B cell (primary cell): ENCODE data around the gene UPB1. TPM values are rescaled to one million over a fixed set of nuclear protein-coding genes. Genes with fewer than 3 reads are reported as not detected.
A peak's percentile ranks its signal among the peaks of the same experiment; 100 is the strongest.

Experiments
- ATAC-seq: fragments of 200-7000 bp; cut with Tn5 transposase; one replicate; pipeline ENCODE4 v1.10.0; 2021; ENCODE audit warnings: low read depth, mild to moderate bottlenecking, moderate number of reproducible peaks, moderate library complexity
- CTCF ChIA-PET: fragments of 350-600 bp; sonication (Branson Sonifier 250); formaldehyde crosslinking; loops from one replicate; lab custom pipeline; 2021; ENCODE audit warnings: antibody characterized with exemption, inconsistent platforms; lab: Charles Lee
- POLR2A ChIA-PET: fragments of 350-600 bp; sonication (Branson Sonifier 250); formaldehyde crosslinking; loops from one replicate; lab custom pipeline; 2021; ENCODE audit warnings: antibody characterized with exemption; lab: Charles Lee
- DNase-seq: peaks from one replicate; pipeline ENCODE4 v3.0.0; 2013
- H2AFZ ChIP-seq: 2 replicates; pipeline ENCODE4 v1.6.1; 2012; ENCODE audit warnings: mild to moderate bottlenecking, low read depth, low read length; ENCODE audit not compliant: insufficient read depth, poor library complexity, severe bottlenecking
- H3K27ac ChIP-seq, 2 donors: 1 replicate in 1 of 2; 2 replicates in 1 of 2; pipeline ENCODE4 v1.5.1; 2012 to 2013; ENCODE audit warnings: low read length in 2 of 2, mild to moderate bottlenecking in 2 of 2, moderate library complexity in 1 of 2
- H3K27me3 ChIP-seq, 4 experiments: fragments of 200-600 bp in 1 of 4; sonication (generic) in 1 of 4; replicated peaks in 1 of 4; 1 replicate in 2 of 4; 2 replicates in 2 of 4; pipeline versions ENCODE4 v1.6.1 to v1.7.0; 2013 to 2016; ENCODE audit warnings: low read length in 3 of 4, mild to moderate bottlenecking in 2 of 4, mixed read lengths in 1 of 4, moderate library complexity in 1 of 4; ENCODE audit not compliant: insufficient read depth in 4 of 4, control insufficient read depth in 3 of 4; ENCODE audit errors: control extremely low read depth in 1 of 4
- H3K36me3 ChIP-seq, 2 experiments: replicated peaks in 1 of 2; 1 replicate in 1 of 2; 2 replicates in 1 of 2; pipeline versions ENCODE4 v1.6.1 to v1.7.1; 2013; ENCODE audit warnings: low read length in 1 of 2; ENCODE audit not compliant: insufficient read depth in 2 of 2, control insufficient read depth in 1 of 2; ENCODE audit errors: control extremely low read depth in 1 of 2, extremely low read depth in 1 of 2
- H3K4me1 ChIP-seq, 2 donors: fragments of 200-600 bp in 1 of 2; sonication (generic) in 1 of 2; 1 replicate in 1 of 2; 2 replicates in 1 of 2; pipeline versions ENCODE4 v1.5.1 to v1.6.1; 2013 to 2017; ENCODE audit warnings: low read length in 2 of 2; ENCODE audit not compliant: control insufficient read depth in 2 of 2, insufficient read depth in 2 of 2
- H3K4me2 ChIP-seq: replicated peaks from 2 replicates; pipeline ENCODE3; 2012; ENCODE audit warnings: mild to moderate bottlenecking, low read depth, low read length; ENCODE audit not compliant: poor library complexity, severe bottlenecking
- H3K4me3 ChIP-seq, 5 experiments: fragments of 200-600 bp in 1 of 5; sonication (generic) in 1 of 5; 1 replicate in 3 of 5; 2 replicates in 2 of 5; pipeline versions ENCODE4 v1.5.1 to v1.7.0; 2011 to 2016; ENCODE audit warnings: low read length in 4 of 5, mild to moderate bottlenecking in 4 of 5, low read depth in 2 of 5, control low read depth in 1 of 5, moderate library complexity in 1 of 5; ENCODE audit not compliant: insufficient read depth in 1 of 5; ENCODE audit errors: control extremely low read depth in 1 of 5, extremely low read depth in 1 of 5
- H3K79me2 ChIP-seq: fragments of 200-600 bp; sonication (generic); one replicate; pipeline ENCODE4 v1.6.0; 2016; ENCODE audit warnings: low read length; ENCODE audit not compliant: control insufficient read depth, insufficient read depth
- H3K9ac ChIP-seq: fragments of 200-600 bp; sonication (generic); 2 replicates; pipeline ENCODE4 v1.6.1; 2017; ENCODE audit warnings: mild to moderate bottlenecking, low read length, moderate library complexity
- H3K9me3 ChIP-seq, 3 donors: one replicate each; pipeline versions ENCODE4 v1.6.1 to v1.7.1; 2013; ENCODE audit warnings: low read length in 2 of 3; ENCODE audit not compliant: control insufficient read depth in 2 of 3, insufficient read depth in 1 of 3; ENCODE audit errors: control extremely low read depth in 1 of 3
- H4K20me1 ChIP-seq: 2 replicates; pipeline ENCODE4 v1.6.0; 2012; ENCODE audit warnings: mild to moderate bottlenecking, low read length; ENCODE audit not compliant: insufficient read depth, control insufficient read depth, poor library complexity, severe bottlenecking
- H3K27ac Mint-ChIP-seq: one replicate; pipeline ENCODE4 v1.8.0; 2021; ENCODE audit warnings: mixed read lengths
- H3K27me3 Mint-ChIP-seq: one replicate; pipeline ENCODE4 v1.8.0; 2021; ENCODE audit warnings: mixed read lengths
- H3K4me1 Mint-ChIP-seq: one replicate; pipeline ENCODE4 v1.8.0; 2021; ENCODE audit warnings: mixed read lengths
- H3K4me3 Mint-ChIP-seq: one replicate; pipeline ENCODE4 v1.8.0; 2021; ENCODE audit warnings: mixed read lengths
- H3K9me3 Mint-ChIP-seq: one replicate; pipeline ENCODE4 v1.8.0; 2022; ENCODE audit warnings: mixed read lengths; ENCODE audit not compliant: insufficient read depth
- EZH2 ChIP-seq: IDR thresholded peaks from 2 replicates; pipeline ENCODE4 v1.6.1; 2012; ENCODE audit warnings: borderline replicate concordance, low read depth, mild to moderate bottlenecking, moderate library complexity, low read length; ENCODE audit not compliant: insufficient read depth, poor library complexity, severe bottlenecking
- WGBS: methylation state at CpG from one replicate; pipeline ENCODE4 v1.1.5; 2013; ENCODE audit warnings: missing lambda C conversion rate; ENCODE audit not compliant: insufficient coverage; 5-methylcytosine and 5-hydroxymethylcytosine counted together
- intact Hi-C: fragments of 100-400 bp; cut with micrococcal nuclease; formaldehyde crosslinking; loops from one replicate; pipeline ENCODE4 v1.10.0; 2022
- polyA plus RNA-seq: library from polyadenylated mRNA; depleted of rRNA; stranded (reverse); fragments of >200 nt; gene quantifications from 2 replicates; pipeline ENCODE4 v1.2.3, GENCODE V29; 2012
- total RNA-seq, 2 donors: library from RNA; stranded (reverse); fragments of 120-200 nt in 1 of 2; gene quantifications; 1 replicate in 1 of 2; 2 replicates in 1 of 2; pipeline versions ENCODE4 v1.2.3 to v1.2.4, GENCODE V29; 2013 to 2022
- TF ChIP-seq, protein P1 (sequence below): fragments of 200-600 bp; IDR thresholded peaks from one replicate; pipeline ENCODE4 v1.8.0; 2022; ENCODE audit warnings: antibody characterized with exemption, mild to moderate bottlenecking

UPB1 gene
- total and polyA plus RNA-seq, 2 donors (not counting 1 experiment from before 2014, with no cell fraction given) = 1.2 to 4.0 TPM

DNA sequence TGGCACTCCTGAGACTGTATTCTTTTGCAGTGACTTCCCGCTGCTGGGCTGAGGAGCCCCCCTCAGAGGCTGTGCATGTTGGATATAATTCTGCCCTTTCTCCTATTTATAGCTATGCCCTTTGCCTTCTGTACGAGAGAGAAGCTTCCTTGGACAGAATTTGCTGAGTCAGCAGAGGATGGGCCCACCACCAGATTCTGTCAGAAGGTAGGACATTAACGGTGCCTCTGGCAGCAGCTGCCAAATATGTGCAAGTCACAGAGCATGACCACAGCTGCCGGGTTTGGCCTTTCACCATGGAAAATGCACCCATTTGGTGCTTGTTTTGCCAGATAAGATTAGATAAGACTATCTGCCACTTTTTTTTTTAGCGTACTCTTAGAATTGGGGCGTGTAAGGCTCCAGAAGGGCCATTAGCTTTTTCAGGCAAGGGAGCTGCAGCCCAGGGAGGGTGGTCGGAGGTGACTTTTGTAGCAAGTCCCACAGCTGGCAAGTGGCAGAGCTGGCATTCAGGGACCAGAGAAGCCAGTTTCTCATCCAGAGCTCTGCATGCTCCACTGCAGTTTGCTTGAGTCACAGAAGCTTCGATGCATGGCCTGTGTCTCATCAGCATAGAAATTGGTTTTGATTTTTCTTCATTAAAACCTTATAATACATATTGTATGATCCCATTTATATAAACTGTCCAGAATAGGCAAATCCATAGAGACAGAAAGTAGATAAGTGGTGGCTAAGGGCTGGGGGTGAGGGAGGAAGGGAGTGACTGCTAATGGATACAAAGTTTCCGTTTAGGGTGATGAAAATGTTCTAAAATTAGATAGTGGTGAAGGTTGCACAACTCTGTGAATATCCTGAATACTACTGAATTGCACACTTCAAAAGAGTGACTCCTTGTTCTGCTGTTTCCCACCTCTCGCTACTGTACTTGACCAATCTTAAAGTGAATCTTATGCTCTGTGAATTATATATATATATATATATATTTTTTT lies 15.8 kb downstream of the UPB1 start:
- CTCF ChIA-PET = interaction anchor here (0.9 to 11.5 kb wide), 4 partner anchors 9 to 87 kb away, joined by 4 to 173 read pairs (median 14); partner anchors contain the start of gene ADORA2A
- no peak overlapping the region for H3K4me3 ChIP-seq
- peaks cover 0 to 1% (median under 1%) of the 10 kb centered on the region in 4 experiments for H3K27me3 ChIP-seq
- no peaks in the 10 kb centered on the region for H3K9me3 Mint-ChIP-seq
- H3K9ac ChIP-seq = peak overlapping the region; percentile 29
- H3K4me3 Mint-ChIP-seq = peak overlapping the region; percentile 61
- peak overlapping the region; percentile 69 for H3K27ac Mint-ChIP-seq
- no peaks in the 10 kb centered on the region for H3K79me2 ChIP-seq
- intact Hi-C loops = no loop called here
- peaks cover 63% of the 10 kb centered on the region for H3K4me1 Mint-ChIP-seq
- POLR2A ChIA-PET = no interaction called here
- 7% methylated on average over 8 of the region's 10 CpGs for WGBS
- no peaks in the 10 kb centered on the region for H3K36me3 ChIP-seq
- DNase-seq (no peak), ATAC-seq (peak; percentile 29)
- H3K4me1 ChIP-seq = peaks cover 36 to 40% of the 10 kb centered on the region in 2 donors
- no peaks in the 10 kb centered on the region for H4K20me1 ChIP-seq
- H3K27me3 Mint-ChIP-seq = no peaks in the 10 kb centered on the region
- H3K4me2 ChIP-seq = peak overlapping the region; percentile 53
- TF ChIP-seq, protein P1, sequence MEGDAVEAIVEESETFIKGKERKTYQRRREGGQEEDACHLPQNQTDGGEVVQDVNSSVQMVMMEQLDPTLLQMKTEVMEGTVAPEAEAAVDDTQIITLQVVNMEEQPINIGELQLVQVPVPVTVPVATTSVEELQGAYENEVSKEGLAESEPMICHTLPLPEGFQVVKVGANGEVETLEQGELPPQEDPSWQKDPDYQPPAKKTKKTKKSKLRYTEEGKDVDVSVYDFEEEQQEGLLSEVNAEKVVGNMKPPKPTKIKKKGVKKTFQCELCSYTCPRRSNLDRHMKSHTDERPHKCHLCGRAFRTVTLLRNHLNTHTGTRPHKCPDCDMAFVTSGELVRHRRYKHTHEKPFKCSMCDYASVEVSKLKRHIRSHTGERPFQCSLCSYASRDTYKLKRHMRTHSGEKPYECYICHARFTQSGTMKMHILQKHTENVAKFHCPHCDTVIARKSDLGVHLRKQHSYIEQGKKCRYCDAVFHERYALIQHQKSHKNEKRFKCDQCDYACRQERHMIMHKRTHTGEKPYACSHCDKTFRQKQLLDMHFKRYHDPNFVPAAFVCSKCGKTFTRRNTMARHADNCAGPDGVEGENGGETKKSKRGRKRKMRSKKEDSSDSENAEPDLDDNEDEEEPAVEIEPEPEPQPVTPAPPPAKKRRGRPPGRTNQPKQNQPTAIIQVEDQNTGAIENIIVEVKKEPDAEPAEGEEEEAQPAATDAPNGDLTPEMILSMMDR = no peak
- no peak for TF ChIP-seq EZH2
- no peak overlapping the region for H2AFZ ChIP-seq
- no peaks in the 10 kb centered on the region for H3K9me3 ChIP-seq
- H3K27ac ChIP-seq = no peak overlapping the region

DNA sequence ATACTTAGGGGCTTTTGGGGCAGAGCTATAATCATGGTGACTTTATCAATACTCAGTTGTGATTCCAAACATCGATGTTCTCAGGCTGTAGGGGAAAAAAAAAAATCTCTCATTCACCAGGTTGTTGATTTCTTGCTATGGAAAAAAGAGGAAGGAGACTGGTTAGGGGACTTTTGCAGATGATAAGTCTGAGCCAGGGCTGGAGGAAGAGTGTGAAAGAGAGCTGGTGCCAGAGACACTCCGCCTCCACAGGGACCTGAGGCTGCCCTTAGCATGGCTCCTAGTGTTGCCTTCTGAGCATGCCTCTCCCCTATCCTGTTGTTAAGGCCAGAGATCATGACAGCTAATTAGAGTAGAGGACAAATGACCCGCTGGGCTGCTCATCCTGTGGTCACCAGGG lies 16.9 kb downstream of the UPB1 start:
- intact Hi-C loops = no loop called here
- H2AFZ ChIP-seq = no peak overlapping the region
- H3K27me3 ChIP-seq = peaks cover 0 to 4% (median 1%) of the 10 kb centered on the region in 4 experiments
- WGBS = 31% methylated on average over 2 of the region's 3 CpGs
- Mint-ChIP-seq H3K4me1 (peaks cover 59% of the 10 kb centered on the region), H3K27me3 (peaks cover 2% of the 10 kb centered on the region), H3K9me3 (no peaks in the 10 kb centered on the region), H3K27ac (peak overlapping the region; percentile 69), H3K4me3 (peak overlapping the region; percentile 60)
- peak overlapping the region; percentile 20 for H3K4me2 ChIP-seq
- H3K4me3 ChIP-seq = no peak overlapping the region
- no peak overlapping the region for H3K27ac ChIP-seq
- ChIA-PET CTCF (interaction anchor here (0.7 to 2.6 kb wide), 5 partner anchors 8 to 89 kb away, joined by 4 to 16 read pairs (median 7); no protein-coding TSS in a partner anchor), POLR2A (no interaction called here)
- H3K79me2 ChIP-seq = no peaks in the 10 kb centered on the region
- ATAC-seq (peak; percentile 50), DNase-seq (peak; percentile 60)
- H3K36me3 ChIP-seq = no peaks in the 10 kb centered on the region
- H3K9me3 ChIP-seq = no peaks in the 10 kb centered on the region
- no peak for TF ChIP-seq EZH2
- TF ChIP-seq, protein P1 = no peak
- no peaks in the 10 kb centered on the region for H4K20me1 ChIP-seq
- H3K4me1 ChIP-seq = peaks cover 30 to 38% of the 10 kb centered on the region in 2 donors
- no peak overlapping the region for H3K9ac ChIP-seq
